Measurements from ENCODE around the gene PRCP.
A peak's percentile ranks its signal among the peaks of the same experiment; 100 is the strongest.
"Not testable (repeated sequence)": the region's sequence is repeated elsewhere in the genome, so short reads cannot be mapped to it uniquely, and the experiment has no call there.

Gene PRCP

DNA sequence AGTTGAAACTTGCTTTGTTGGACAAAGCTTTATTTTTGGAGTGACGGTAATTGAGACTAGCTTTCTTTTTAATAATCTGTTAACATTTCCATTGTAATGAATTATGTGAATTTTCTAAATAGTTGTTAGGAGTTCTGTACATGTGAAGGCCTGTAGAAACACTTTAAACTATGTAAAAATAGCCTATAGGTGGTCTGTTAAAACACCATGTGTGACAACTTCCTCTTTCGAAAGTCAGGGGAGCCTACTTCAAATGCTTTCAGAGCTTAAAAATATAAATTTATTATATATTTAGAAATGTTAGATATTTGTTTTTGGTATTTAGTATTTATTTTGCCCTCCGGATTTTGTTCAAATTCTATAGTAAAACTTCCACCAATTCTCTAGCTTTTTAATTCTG lies 30.0 kb upstream of the PRCP start:
- FAIRE-seq (no peak), DNase-seq (ENCODE audit: insufficient read length) (no peak)
- TF ChIP-seq TAF1 (IDR thresholded peaks at IDR 0.05; ENCODE audit: borderline replicate concordance, low read depth, low read length) (no peak), POLR2AphosphoS5 (IDR thresholded peaks at IDR 0.05; ENCODE audit: low read depth, low read length) (no peak), POLR2A (IDR thresholded peaks at IDR 0.05; ENCODE audit: low read depth, low read length) (no peak)

DNA sequence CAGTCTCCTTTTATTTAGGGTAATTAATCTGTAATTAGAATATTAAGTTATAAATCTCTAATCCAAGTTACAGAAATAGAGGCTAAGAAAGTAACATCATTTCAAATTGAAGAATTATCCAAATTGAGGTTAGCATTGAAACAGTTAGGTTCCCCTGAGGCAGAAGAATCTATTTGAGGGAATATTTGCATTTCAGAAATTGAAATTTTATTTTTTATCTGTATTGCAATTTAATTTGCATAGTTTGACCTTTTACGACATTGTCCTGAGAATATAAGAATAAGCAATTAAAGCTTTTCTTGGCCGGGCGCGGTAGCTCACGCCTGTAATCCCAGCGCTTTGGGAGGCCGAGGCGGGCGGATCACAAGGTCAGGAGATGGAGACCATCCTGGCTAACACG lies 28.9 kb upstream of the PRCP start:
- TF ChIP-seq POLR2AphosphoS5 (IDR thresholded peaks at IDR 0.05; ENCODE audit: low read depth, low read length) (no peak), TAF1 (IDR thresholded peaks at IDR 0.05; ENCODE audit: borderline replicate concordance, low read depth, low read length) (no peak), POLR2A (IDR thresholded peaks at IDR 0.05; ENCODE audit: low read depth, low read length) (no peak)
- no peak for FAIRE-seq
- no peak for DNase-seq (ENCODE audit: insufficient read length)

DNA sequence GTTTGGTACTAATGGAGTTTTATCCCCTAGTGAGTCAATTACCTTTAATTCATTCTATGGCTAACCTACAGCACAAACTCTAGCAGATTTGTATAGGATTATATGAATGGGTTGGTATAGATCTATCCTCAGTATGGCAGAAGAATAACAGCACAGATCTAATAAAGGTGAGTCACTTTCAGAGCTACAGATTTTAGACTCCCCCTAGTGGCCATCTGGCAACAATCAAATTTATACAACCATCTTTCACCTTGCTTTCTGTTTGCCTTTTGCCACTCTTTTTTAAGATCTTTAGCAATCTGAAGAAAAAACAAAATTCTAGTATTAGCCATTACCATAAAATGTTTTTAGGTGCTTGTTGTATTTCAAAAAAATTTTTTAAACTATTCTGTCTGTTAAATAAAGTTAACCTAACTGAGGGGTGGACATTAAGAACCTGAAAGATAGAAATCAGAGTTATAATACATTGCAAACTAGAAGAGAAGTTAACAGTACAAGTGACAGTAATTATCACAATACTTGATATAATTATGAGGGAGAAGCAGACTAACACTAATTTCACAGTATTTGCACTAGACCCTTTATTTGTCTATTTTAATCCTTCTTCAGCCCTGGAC lies 27.1 kb upstream of the PRCP start:
- DNase-seq (ENCODE audit: insufficient read length): peak; percentile 11
- TF ChIP-seq POLR2A (IDR thresholded peaks at IDR 0.05; ENCODE audit: low read depth, low read length): no peak
- no peak for TF ChIP-seq TAF1 (IDR thresholded peaks at IDR 0.05; ENCODE audit: borderline replicate concordance, low read depth, low read length)
- peak; percentile 95 for FAIRE-seq

DNA sequence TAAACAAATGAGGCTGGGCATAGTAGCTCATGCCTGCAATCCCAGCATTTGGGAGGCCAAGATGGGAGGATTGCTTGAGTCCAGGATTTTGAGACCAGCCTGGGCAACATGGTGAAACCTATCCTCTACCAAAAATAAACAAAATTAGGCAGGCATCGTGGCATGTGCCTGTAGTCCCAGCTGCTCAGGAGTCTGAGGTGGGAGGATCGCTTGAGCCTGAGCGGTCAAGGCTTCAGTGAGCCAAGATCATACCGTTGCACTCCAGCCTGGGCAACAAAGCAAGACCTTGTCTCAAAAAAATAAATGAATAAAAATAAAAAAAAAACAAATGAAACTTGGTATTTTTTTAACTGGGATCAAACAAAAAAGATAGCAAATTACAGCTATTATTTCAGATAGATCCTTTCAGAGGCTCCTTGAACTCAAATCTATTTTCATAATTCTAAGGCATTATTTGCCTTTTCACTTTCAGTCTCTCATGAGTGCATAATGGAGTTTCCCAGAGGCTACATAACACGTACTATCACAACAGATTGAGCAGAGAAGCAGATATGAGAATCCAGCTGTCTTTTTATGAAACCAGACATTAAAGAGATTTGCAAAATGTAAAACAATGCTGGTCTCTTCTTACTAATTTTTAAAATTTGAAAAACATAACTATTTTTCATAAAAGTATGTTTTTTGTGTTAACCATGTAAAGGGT lies 24.4 kb upstream of the PRCP start:
- FAIRE-seq: peak; percentile 36
- no peak for TF ChIP-seq POLR2AphosphoS5 (IDR thresholded peaks at IDR 0.05; ENCODE audit: low read depth, low read length)
- TF ChIP-seq POLR2A (IDR thresholded peaks at IDR 0.05; ENCODE audit: low read depth, low read length): no peak
- TF ChIP-seq TAF1 (IDR thresholded peaks at IDR 0.05; ENCODE audit: borderline replicate concordance, low read depth, low read length): no peak
- no peak for DNase-seq (ENCODE audit: insufficient read length)

DNA sequence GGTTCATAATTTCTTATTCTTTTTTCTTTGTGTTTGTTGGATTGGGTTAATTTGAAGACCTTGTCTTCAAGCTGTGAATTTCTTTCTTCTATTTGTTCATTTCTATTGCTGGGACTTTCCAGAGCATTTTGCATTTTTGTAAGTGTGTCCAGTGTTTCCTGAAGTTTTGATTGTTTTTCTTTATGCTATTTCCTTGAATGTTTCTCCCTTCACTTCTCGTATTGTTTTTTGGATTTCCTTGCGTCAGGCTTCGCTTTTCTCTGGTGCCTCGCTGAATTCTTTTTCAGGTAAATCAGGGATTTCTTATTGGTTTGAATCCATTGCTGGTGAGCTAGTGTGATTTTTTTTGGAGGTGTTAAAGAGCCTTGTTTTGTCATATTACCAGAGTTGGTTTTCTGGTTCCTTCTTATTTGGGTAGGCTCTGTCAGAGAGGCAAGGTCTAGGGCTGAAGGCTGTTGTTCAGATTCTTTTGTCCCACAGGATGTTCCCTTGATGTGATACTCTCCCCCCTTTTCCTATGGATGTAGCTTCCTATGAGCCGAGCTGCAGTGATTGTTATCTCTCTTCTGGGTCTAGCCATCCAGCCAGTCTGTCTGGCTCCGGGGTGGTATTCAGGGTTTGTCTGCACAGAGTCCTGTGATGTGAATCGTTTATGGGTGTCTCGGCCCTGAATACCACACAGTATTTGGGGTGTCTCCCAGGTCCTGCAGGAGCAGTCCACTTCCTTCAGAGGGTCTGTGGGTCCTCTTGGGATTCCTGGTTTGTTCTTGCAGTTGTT lies 22.4 kb upstream of the PRCP start:
- not testable (repeated sequence) for FAIRE-seq; DNase-seq (ENCODE audit: insufficient read length)

DNA sequence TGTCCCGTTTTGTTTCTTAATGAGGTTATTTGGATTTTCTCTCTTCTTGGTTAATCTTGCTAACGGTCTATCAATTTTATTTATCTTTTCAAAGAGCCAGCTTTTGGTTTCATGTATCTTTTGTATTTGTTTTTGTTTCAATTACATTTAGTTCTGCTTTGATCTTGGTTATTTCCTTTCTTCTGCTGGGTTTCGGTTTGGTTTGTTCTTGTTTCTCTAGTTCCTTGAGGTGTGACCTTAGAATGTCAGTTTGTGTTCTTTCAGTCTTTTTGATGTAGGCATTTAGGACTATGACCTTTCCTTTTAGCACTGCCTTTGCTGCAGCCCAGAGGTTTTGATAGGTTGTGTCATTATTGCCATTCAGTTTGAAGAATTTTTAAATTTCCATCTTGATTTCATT lies 20.0 kb upstream of the PRCP start:
- not testable (repeated sequence) for DNase-seq (ENCODE audit: insufficient read length)
- FAIRE-seq: peak; percentile 27

DNA sequence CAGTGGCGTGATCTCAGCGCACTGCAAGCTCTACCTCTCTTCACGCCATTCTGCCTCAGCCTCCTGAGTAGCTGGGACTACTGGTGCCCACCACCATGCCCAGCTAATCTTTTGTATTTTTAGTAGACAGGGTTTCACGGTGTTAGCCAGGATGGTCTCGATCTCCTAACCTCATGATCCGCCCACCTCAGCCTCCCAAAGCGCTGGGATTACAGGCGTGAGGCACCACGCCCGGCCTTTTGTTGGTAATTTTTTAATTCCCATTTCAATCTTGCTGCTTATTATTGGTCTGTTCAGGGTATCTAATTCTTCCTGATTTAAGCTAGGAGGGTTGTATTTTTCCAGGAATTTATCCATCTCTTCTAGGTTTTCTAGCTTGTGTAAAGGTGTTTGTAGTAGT lies 19.6 kb upstream of the PRCP start:
- not testable (repeated sequence) for FAIRE-seq; DNase-seq (ENCODE audit: insufficient read length)

DNA sequence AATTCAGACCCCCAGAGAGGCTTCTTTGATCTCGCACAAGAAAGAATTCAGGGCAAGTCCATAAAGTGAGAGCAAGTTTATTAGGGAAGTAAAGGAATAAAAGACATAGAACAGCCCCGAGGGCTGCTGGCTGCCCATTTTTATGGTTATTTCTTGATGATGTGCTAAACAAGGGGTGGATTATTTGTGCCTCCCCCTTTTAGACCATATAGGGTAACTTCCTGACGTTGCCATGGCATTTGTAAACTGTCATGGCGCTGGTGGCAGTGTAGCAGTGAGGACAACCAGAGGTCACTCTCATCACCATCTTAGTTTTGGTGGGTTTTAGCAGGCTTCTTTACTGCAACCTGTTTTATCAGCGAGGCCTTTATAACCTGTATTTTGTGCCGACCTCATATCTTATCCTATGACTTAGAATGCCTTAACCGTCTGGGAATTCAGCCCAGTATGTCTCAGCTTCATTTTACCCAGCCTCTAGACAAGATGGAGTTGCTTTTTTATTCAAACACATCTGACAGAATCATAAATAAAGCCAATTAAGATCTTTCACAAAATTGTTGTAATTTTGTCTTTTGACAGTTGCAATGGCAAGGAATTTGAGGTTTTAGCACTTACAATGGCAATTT lies 8.9 kb upstream of the PRCP start:
- DNase-seq (ENCODE audit: insufficient read length) (no peak), FAIRE-seq (no peak)
- TF ChIP-seq POLR2AphosphoS5 (IDR thresholded peaks at IDR 0.05; ENCODE audit: low read depth, low read length) (no peak), POLR2A (IDR thresholded peaks at IDR 0.05; ENCODE audit: low read depth, low read length) (no peak), TAF1 (IDR thresholded peaks at IDR 0.05; ENCODE audit: borderline replicate concordance, low read depth, low read length) (no peak)

DNA sequence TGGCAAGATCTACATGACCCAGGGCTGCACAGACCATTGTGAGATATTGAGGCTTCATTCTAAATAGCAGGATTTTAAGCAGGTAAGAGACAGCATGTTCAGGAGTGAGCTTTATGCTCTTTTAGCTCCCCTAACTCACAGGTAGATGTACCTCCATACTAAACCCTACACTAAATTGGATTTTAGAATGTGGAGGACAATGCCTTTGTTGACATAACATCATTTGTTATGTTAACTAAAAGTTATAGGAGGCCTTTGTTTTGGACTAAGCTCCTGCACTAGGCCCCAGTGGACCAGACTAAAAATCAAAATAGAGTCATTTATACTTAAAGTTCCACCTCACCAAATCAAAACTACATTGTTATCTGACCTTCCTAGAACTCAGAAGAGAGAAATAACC lies 8.1 kb upstream of the PRCP start:
- TF ChIP-seq TAF1 (IDR thresholded peaks at IDR 0.05; ENCODE audit: borderline replicate concordance, low read depth, low read length) (no peak), POLR2A (IDR thresholded peaks at IDR 0.05; ENCODE audit: low read depth, low read length) (no peak), POLR2AphosphoS5 (IDR thresholded peaks at IDR 0.05; ENCODE audit: low read depth, low read length) (no peak)
- FAIRE-seq (no peak), DNase-seq (ENCODE audit: insufficient read length) (no peak)

DNA sequence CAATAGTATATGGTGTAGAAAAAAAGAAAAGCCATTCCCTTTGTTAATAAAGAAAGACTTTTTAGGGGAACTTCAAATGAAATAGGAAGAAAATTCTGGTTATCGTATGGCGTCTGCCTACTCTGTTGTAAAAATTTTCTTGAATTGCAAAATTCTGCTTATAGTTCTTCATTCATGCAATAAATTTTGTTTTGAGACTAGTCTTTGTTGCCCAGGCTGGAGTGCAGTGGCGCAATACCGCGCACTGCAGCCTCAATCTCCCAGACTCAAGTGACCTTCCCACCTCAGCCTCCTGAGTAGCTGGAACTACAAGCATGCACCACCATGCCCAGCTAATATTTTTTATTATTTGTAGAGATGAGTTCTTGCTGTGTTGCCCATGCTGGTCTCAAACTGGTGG lies 7.1 kb upstream of the PRCP start:
- no peak for TF ChIP-seq TAF1 (IDR thresholded peaks at IDR 0.05; ENCODE audit: borderline replicate concordance, low read depth, low read length)
- no peak for TF ChIP-seq POLR2AphosphoS5 (IDR thresholded peaks at IDR 0.05; ENCODE audit: low read depth, low read length)
- no peak for TF ChIP-seq POLR2A (IDR thresholded peaks at IDR 0.05; ENCODE audit: low read depth, low read length)
- FAIRE-seq (no peak), DNase-seq (ENCODE audit: insufficient read length) (no peak)

DNA sequence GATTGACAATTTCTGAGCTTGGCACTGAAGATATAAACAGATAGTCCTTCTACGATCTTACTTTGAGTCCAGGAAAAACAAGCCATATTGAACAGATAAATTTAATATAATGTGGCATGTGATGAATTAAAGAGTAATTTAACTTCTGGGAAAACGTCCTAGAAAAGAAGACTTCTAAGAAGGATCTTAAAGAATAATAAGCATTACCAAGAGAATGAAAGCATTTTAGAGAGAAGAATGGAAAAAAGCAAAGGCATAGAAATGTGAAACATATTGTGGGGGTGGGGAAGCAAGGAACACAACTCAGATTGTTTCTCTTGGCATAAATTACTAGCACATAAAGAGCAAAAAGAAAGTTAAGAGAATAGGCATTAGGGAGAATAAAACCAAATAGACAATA lies 6.7 kb upstream of the PRCP start:
- no peak for DNase-seq (ENCODE audit: insufficient read length)
- peak; percentile 74 for FAIRE-seq
- TF ChIP-seq POLR2A (IDR thresholded peaks at IDR 0.05; ENCODE audit: low read depth, low read length): no peak
- no peak for TF ChIP-seq POLR2AphosphoS5 (IDR thresholded peaks at IDR 0.05; ENCODE audit: low read depth, low read length)
- TF ChIP-seq TAF1 (IDR thresholded peaks at IDR 0.05; ENCODE audit: borderline replicate concordance, low read depth, low read length): no peak

DNA sequence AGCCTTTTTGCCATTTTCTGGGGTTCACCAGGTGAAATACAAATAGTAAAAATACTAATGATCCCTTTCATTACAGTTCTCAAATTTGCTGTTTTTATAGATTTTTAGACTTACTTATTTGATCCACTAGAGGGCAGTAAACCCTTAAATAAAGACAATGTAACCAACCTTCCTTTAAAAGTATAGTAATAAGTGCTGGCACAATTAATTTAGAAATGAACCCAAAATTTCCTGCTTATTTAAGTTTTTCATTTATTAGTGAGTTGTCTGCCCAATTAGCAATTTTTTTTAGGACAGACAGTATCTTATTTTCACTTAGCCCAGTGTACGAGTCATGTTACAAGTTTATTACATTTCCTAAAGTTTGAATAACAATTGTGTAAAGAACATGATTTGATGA lies 6.0 kb upstream of the PRCP start:
- FAIRE-seq: peak; percentile 27
- no peak for TF ChIP-seq TAF1 (IDR thresholded peaks at IDR 0.05; ENCODE audit: borderline replicate concordance, low read depth, low read length)
- TF ChIP-seq POLR2A (IDR thresholded peaks at IDR 0.05; ENCODE audit: low read depth, low read length): no peak
- TF ChIP-seq POLR2AphosphoS5 (IDR thresholded peaks at IDR 0.05; ENCODE audit: low read depth, low read length): no peak

More for the DNA sequence above, 6.0 kb upstream of the PRCP start:
- no peak for DNase-seq (ENCODE audit: insufficient read length)
